DND-41 (cell line): ENCODE measurements around the gene UCK2.

Source experiments
- CTCF ChIP-seq: IDR thresholded peaks from 2 replicates; pipeline ENCODE4 v1.5.1; 2012; ENCODE audit warnings: borderline replicate concordance, low read length, moderate library complexity, mild to moderate bottlenecking; ENCODE audit not compliant: poor library complexity, severe bottlenecking; ENCODE audit errors: extremely low read depth
- EZH2 ChIP-seq: IDR thresholded peaks from 3 replicates; pipeline ENCODE4 v1.6.1; 2012; ENCODE audit warnings: borderline replicate concordance, low read depth, mild to moderate bottlenecking, moderate library complexity, low read length, inconsistent platforms; ENCODE audit not compliant: severe bottlenecking

DNA sequence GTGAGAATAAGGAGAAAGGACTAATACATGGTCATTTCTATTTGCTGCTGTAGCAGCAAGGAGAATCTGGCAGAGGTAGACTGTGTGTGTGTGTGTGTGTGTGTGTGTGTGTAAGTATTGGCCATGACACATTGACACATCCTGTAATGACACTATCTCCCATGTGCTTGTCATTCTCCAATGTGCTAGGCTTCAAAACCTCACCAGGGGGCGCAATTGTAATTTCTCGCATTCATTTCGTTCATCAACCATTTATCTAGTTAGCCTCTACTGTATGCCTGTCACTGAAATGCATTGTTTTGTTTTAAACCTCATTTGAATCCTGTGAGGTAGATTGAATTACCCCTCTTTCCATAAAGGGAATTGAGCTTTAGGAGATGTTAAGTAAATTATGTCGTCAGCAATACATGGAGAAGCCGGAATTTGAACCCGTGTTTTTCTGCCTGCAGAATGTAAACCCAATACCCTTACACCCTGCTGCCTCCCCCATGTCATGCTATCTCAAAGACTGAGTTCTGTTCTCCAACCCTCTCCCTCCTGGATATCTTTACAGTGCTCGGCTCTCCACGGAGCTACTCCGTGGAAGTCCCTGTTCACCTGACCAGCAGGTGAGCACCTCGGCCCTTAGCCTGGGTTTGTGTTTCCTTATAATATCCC, 100.8 kb downstream of the UCK2 start:
- peak; percentile 91 for TF ChIP-seq CTCF
- TF ChIP-seq EZH2 = no peak
